DMS153 (cell line): Measurements from ENCODE around the gene TUBGCP3.

ENCODE experiments used
- DNase-seq: peaks from one replicate; lab custom pipeline; 2025; lab: John Stamatoyannopoulos, UW

The TUBGCP3 gene

GRCh38 chr13:112481458-112481857 is 106.5 kb downstream of the TUBGCP3 start:
- no peak for DNase-seq

- no peak for DNase-seq
Measured at GRCh38 chr13:112479389-112479788, 108.6 kb downstream of the TUBGCP3 start.

GRCh38 chr13:112477070-112477619 is 110.8 kb downstream of the TUBGCP3 start:
- DNase-seq = no peak

GRCh38 chr13:112475889-112476288 is 112.1 kb downstream of the TUBGCP3 start:
- DNase-seq = no peak

- DNase-seq = no peak
Measured at GRCh38 chr13:112474869-112475268, 113.1 kb downstream of the TUBGCP3 start.

- DNase-seq = no peak
Measured at GRCh38 chr13:112473818-112474217, 114.1 kb downstream of the TUBGCP3 start.

GRCh38 chr13:112469071-112469745 is 118.7 kb downstream of the TUBGCP3 start:
- DNase-seq = no peak

GRCh38 chr13:112468069-112468468 is 119.9 kb downstream of the TUBGCP3 start:
- DNase-seq = no peak

GRCh38 chr13:112467236-112467635 is 120.7 kb downstream of the TUBGCP3 start:
- no peak for DNase-seq

- no peak for DNase-seq
Measured at GRCh38 chr13:112466132-112467058, 121.6 kb downstream of the TUBGCP3 start.

GRCh38 chr13:112465251-112466131 is 122.5 kb downstream of the TUBGCP3 start:
- DNase-seq = no peak

- DNase-seq = no peak
Measured at GRCh38 chr13:112464720-112465119, 123.2 kb downstream of the TUBGCP3 start.

- no peak for DNase-seq
Measured at GRCh38 chr13:112462408-112462807, 125.5 kb downstream of the TUBGCP3 start.

GRCh38 chr13:112457485-112457884 is 130.5 kb downstream of the TUBGCP3 start:
- DNase-seq = peak; percentile 37

GRCh38 chr13:112457081-112457480 is 130.9 kb downstream of the TUBGCP3 start:
- no peak for DNase-seq

GRCh38 chr13:112456138-112457056 is 131.6 kb downstream of the TUBGCP3 start:
- no peak for DNase-seq

- no peak for DNase-seq
Measured at GRCh38 chr13:112455476-112456059, 132.4 kb downstream of the TUBGCP3 start.

- no peak for DNase-seq
Measured at GRCh38 chr13:112454648-112455334, 133.2 kb downstream of the TUBGCP3 start.

GRCh38 chr13:112453874-112454647 is 133.9 kb downstream of the TUBGCP3 start:
- no peak for DNase-seq
